Left lung (tissue), 10 donors: ENCODE results near the gene VPS13A. TPM values are rescaled to one million over a fixed set of nuclear protein-coding genes. Genes with fewer than 3 reads are reported as not detected.

Source experiments
- ATAC-seq: fragments of 200-7000 bp; cut with Tn5 transposase; one replicate; pipeline ENCODE4 v1.9.1; 2020; ENCODE audit warnings: moderate library complexity
- DNase-seq, 4 donors: peaks; one replicate each; pipeline ENCODE4 v3.0.0-alpha.2; 2013 to 2020
- H3K27ac ChIP-seq, 2 donors: fragments of 200-600 bp; sonication (generic) in 1 of 2; one replicate each; pipeline versions ENCODE4 v1.5.0 to v1.8.0; 2020 to 2021
- H3K27me3 ChIP-seq, 2 donors: fragments of 200-600 bp; sonication (generic) in 1 of 2; one replicate each; pipeline versions ENCODE4 v1.5.0 to v1.8.0; 2020 to 2021
- H3K36me3 ChIP-seq, 2 donors: fragments of 200-600 bp; sonication (generic) in 1 of 2; one replicate each; pipeline versions ENCODE4 v1.5.0 to v1.8.0; 2020 to 2021
- H3K4me1 ChIP-seq, 2 donors: fragments of 200-600 bp; one replicate each; pipeline ENCODE4 v1.8.0; 2021
- H3K4me3 ChIP-seq, 2 donors: fragments of 200-600 bp; sonication (generic) in 1 of 2; one replicate each; pipeline versions ENCODE4 v1.5.0 to v1.8.0; 2020 to 2021; ENCODE audit warnings: mild to moderate bottlenecking in 1 of 2
- H3K9me3 ChIP-seq, 2 donors: fragments of 200-600 bp; sonication (generic) in 1 of 2; one replicate each; pipeline versions ENCODE4 v1.5.0 to v1.8.0; 2020 to 2021
- intact Hi-C, 2 donors: fragments of 100-400 bp; cut with DNase I; formaldehyde crosslinking; loops; one replicate each; pipeline versions ENCODE4 v1.11.2 to v1.14.2; 2022
- polyA plus RNA-seq, 6 donors: library from polyadenylated mRNA; unstranded; fragments of 120-200 nt; gene quantifications; one replicate each; pipeline ENCODE4 v1.2.1, GENCODE V29; 2013; ENCODE audit not compliant: insufficient read length in 6 of 6
- total RNA-seq, 2 donors: library from RNA; stranded (reverse); fragmentation: NEBNext Ultra II Directional; extraction: Animal tissue kit (Norgen Biotek cat#: 25700); gene quantifications; one replicate each; pipeline ENCODE4 v1.2.1, GENCODE V29; 2021
- TF ChIP-seq, protein P1 (sequence below), 2 donors: fragments of 200-600 bp; sonication (generic) in 1 of 2; IDR thresholded peaks; one replicate each; pipeline versions ENCODE4 v1.5.0 to v1.8.0; 2021; ENCODE audit warnings: antibody characterized with exemption in 2 of 2
- donor health status: DM: no; HTN: yes; CAD: no.
- donor health status: DM: no; HTN: no; CAD: no.

The VPS13A gene
- total and polyA plus RNA-seq, 8 donors = 19.7 to 36.1 (median 28.7) TPM

DNA sequence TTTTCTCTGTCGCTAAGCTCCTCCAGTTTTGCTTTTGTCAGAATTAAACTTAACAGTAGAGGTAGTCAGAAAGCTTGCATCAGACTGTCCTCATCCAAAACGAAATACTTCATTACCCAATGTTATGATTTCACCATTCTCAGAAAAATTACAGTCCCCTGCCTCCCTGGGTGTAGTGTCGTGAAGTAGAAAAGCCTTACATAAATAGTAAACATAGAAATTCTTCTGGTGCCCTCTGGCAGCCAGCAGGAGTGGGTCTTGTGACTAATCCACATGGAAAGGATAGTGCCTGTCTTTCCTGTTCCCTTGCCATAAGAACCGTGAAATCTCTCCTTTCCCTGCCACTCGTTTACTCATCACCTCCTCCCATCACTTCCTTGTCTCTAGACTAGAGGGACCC, 240.2 kb downstream of the VPS13A start:
- peak in 2 of 4 donors; percentile 22 to 46 for DNase-seq
- Histone ChIP-seq H3K27ac (peak overlapping the region; percentile 14 to 67), H3K4me3 (no peak overlapping the region), H3K36me3 (no peaks in the 10 kb centered on the region), H3K9me3 (no peaks in the 10 kb centered on the region), H3K27me3 (no peaks in the 10 kb centered on the region), H3K4me1 (peaks cover 0 to 36% of the 10 kb centered on the region in 2 donors)
- TF ChIP-seq, protein P1, sequence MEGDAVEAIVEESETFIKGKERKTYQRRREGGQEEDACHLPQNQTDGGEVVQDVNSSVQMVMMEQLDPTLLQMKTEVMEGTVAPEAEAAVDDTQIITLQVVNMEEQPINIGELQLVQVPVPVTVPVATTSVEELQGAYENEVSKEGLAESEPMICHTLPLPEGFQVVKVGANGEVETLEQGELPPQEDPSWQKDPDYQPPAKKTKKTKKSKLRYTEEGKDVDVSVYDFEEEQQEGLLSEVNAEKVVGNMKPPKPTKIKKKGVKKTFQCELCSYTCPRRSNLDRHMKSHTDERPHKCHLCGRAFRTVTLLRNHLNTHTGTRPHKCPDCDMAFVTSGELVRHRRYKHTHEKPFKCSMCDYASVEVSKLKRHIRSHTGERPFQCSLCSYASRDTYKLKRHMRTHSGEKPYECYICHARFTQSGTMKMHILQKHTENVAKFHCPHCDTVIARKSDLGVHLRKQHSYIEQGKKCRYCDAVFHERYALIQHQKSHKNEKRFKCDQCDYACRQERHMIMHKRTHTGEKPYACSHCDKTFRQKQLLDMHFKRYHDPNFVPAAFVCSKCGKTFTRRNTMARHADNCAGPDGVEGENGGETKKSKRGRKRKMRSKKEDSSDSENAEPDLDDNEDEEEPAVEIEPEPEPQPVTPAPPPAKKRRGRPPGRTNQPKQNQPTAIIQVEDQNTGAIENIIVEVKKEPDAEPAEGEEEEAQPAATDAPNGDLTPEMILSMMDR (IDR thresholded peaks at IDR 0.05) = no peak
- intact Hi-C loops = no loop called here
- peak; percentile 71 for ATAC-seq

DNA sequence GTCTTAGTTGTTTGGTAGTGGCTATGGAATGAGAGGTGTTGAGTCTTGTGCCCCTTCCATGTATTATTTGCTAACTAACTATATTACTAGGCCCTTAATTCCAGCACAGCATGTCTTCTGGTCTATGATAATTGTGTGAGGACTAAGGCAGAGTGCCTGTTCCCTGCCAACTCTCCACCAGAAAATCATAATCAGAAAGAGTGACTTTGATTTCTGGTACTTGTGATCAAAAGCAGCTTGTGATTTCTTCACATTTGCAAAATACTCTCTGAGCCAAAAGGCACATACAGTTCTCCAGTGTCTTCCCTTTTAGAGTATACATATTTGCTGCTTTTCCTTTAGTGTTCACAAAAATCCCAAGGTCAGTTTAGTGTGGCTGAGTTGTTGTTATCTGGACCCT, 240.9 kb downstream of the VPS13A start:
- peaks cover 0 to 36% of the 10 kb centered on the region in 2 donors for H3K4me1 ChIP-seq
- no peaks in the 10 kb centered on the region for H3K9me3 ChIP-seq
- H3K27me3 ChIP-seq = no peaks in the 10 kb centered on the region
- intact Hi-C loops = no loop called here
- H3K27ac ChIP-seq = peak overlapping the region in 1 of 2 donors; percentile 67
- TF ChIP-seq, protein P1 (IDR thresholded peaks at IDR 0.05) = no peak
- ATAC-seq (no peak), DNase-seq (no peak)
- no peaks in the 10 kb centered on the region for H3K36me3 ChIP-seq
- no peak overlapping the region for H3K4me3 ChIP-seq

DNA sequence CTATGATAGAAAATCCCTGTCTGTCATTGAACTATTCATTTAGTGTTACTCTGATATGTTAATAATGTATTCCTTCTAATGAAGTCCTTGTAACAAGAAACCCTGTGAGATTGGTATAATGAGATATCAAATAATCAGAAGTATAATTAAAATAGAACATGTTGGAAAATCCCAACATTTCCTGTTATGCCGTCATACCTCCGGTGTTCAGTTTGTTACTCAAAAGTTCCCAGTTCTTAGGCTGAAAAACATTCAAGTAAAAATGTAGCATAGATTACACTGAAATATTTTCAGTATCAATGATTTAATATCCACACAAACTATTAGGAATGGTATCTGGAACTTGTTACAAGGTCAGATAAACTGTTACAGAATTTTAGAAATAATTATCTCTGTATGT, 243.3 kb downstream of the VPS13A start:
- ATAC-seq = no peak
- H3K4me3 ChIP-seq = no peak overlapping the region
- TF ChIP-seq, protein P1 (IDR thresholded peaks at IDR 0.05) = no peak

DNA sequence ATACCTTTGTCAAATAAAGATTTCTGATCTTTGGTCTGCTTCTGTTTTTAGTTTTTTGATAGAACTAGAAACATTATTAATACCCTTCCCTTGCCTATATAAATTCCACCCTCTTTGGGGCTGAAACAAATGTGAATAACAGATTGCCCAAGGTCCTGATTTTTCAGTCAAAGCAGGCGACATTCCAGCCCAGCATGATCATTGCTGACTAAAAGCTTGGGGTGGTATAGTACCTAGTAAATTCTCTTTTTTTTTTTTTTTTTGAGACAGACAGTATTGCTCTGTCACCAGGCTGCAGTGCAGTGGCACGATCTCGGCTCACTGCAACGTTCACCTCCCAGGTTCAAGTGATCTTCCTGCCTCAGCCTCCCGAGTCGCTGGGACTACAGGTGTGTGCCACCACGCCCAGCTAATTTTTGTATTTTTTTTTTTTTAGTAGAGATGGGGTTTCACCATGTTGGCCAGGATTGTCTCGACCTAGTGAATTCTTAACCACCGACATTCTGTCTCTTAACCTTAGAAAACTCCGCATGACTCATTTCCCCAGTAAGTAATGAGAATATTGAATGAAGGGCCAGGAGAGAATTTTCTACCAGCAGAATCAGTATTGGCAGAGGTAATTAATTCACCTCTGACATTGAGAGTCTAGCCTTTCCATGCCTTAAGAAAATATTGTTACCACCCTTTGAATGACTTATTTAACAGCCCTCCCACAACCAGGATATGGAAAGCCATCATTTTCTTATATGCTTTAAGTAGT, 244.4 kb downstream of the VPS13A start:
- H3K27me3 ChIP-seq = no peaks in the 10 kb centered on the region
- TF ChIP-seq, protein P1 (IDR thresholded peaks at IDR 0.05) = no peak
- DNase-seq (no peak), ATAC-seq (no peak)
- H3K9me3 ChIP-seq = no peaks in the 10 kb centered on the region
- no peaks in the 10 kb centered on the region for H3K36me3 ChIP-seq
- H3K27ac ChIP-seq = peak overlapping the region in 1 of 2 donors; percentile 16
- peaks cover 0 to 40% of the 10 kb centered on the region in 2 donors for H3K4me1 ChIP-seq
- H3K4me3 ChIP-seq = no peak overlapping the region
- intact Hi-C loops = no loop called here

More for the DNA sequence above, 243.3 kb downstream of the VPS13A start:
- no peaks in the 10 kb centered on the region for H3K27me3 ChIP-seq
- peak overlapping the region in 1 of 2 donors; percentile 16 for H3K27ac ChIP-seq
- peaks cover 0 to 40% of the 10 kb centered on the region in 2 donors for H3K4me1 ChIP-seq
- H3K9me3 ChIP-seq = no peaks in the 10 kb centered on the region
- no peak for DNase-seq
- no peaks in the 10 kb centered on the region for H3K36me3 ChIP-seq
- intact Hi-C loops = no loop called here

DNA sequence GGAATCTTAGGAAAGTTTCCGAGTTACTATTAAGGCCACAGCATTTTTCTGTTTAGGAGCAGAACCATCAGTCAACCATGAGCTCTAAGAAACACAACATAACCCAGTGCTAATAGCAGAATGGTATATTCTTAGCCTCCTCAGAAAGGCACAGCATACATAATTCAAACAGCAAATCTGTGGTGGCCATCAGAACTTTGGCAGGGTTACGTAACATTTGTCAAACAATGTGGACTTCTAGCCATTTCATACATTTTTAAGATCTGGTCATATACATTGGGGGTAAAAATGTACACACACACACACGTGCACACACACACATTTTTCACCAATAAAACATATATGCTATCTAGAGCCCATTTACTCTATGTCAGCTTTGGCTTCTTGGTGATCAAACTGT, 245.6 kb downstream of the VPS13A start:
- peaks cover 0 to 39% of the 10 kb centered on the region in 2 donors for H3K4me1 ChIP-seq
- DNase-seq = no peak
- no peaks in the 10 kb centered on the region for H3K27me3 ChIP-seq
- H3K4me3 ChIP-seq = no peak overlapping the region
- no peaks in the 10 kb centered on the region for H3K9me3 ChIP-seq
- TF ChIP-seq, protein P1 (IDR thresholded peaks at IDR 0.05) = no peak
- H3K36me3 ChIP-seq = no peaks in the 10 kb centered on the region
- H3K27ac ChIP-seq = no peak overlapping the region
- intact Hi-C loops = no loop called here
- ATAC-seq = no peak
